Neural progenitor cell (in vitro differentiated cells): Measurements from ENCODE around the gene ARL3. TPM values are rescaled to one million over a fixed set of nuclear protein-coding genes. Genes with fewer than 3 reads are reported as not detected.

Experiments
- DNase-seq: peaks from one replicate; pipeline ENCODE4 v3.0.0-alpha.2; 2016; ENCODE audit warnings: low spot score
- H2AFZ ChIP-seq: fragments of 200-600 bp; sonication (generic); replicated peaks from 2 replicates; pipeline ENCODE4 v1.6.1; 2016; ENCODE audit warnings: antibody characterized with exemption
- H3F3A ChIP-seq: fragments of 200-600 bp; sonication (generic); 2 replicates; pipeline ENCODE4 v1.6.1; 2016; ENCODE audit warnings: antibody characterized with exemption, low read depth
- H3K27ac ChIP-seq: fragments of 200-600 bp; sonication (generic); 2 replicates; pipeline ENCODE4 v1.5.1; 2016; ENCODE audit warnings: mild to moderate bottlenecking
- H3K27me3 ChIP-seq: fragments of 200-600 bp; sonication (generic); 2 replicates; pipeline ENCODE4 v1.6.1; 2016; ENCODE audit warnings: mild to moderate bottlenecking, moderate library complexity
- H3K36me3 ChIP-seq: fragments of 200-600 bp; sonication (generic); 2 replicates; pipeline ENCODE4 v1.5.1; 2016
- H3K4me1 ChIP-seq: fragments of 200-600 bp; sonication (generic); 2 replicates; pipeline ENCODE4 v1.6.1; 2016; ENCODE audit warnings: mixed run types
- H3K4me2 ChIP-seq: fragments of 200-600 bp; sonication (generic); 2 replicates; pipeline ENCODE4 v1.6.1; 2016
- H3K4me3 ChIP-seq: fragments of 200-600 bp; sonication (generic); 2 replicates; pipeline ENCODE4 v1.5.1; 2016
- H3K79me2 ChIP-seq: fragments of 200-600 bp; sonication (generic); 2 replicates; pipeline ENCODE4 v1.6.1; 2016; ENCODE audit warnings: low read depth
- H3K9ac ChIP-seq: fragments of 200-600 bp; sonication (generic); 2 replicates; pipeline ENCODE4 v1.6.1; 2016
- H3K9me3 ChIP-seq: fragments of 200-600 bp; sonication (generic); 2 replicates; pipeline ENCODE4 v1.5.1; 2016; ENCODE audit warnings: low read depth
- H4K20me1 ChIP-seq: fragments of 200-600 bp; sonication (generic); 2 replicates; pipeline ENCODE4 v1.6.1; 2016; ENCODE audit warnings: low read depth
- H3K27ac Mint-ChIP-seq: 3 replicates; pipeline ENCODE4 v1.8.0; 2021; ENCODE audit warnings: mixed read lengths
- H3K27me3 Mint-ChIP-seq: 2 replicates; pipeline ENCODE4 v1.8.0; 2022; ENCODE audit warnings: low read depth, mild to moderate bottlenecking, inconsistent platforms, moderate library complexity, mixed read lengths; ENCODE audit not compliant: insufficient read depth
- H3K36me3 Mint-ChIP-seq: 3 replicates; pipeline ENCODE4 v1.8.0; 2021; ENCODE audit warnings: mixed read lengths
- H3K4me1 Mint-ChIP-seq: 3 replicates; pipeline ENCODE4 v1.8.0; 2021; ENCODE audit warnings: mixed read lengths
- H3K4me3 Mint-ChIP-seq: 3 replicates; pipeline ENCODE4 v1.8.0; 2021; ENCODE audit warnings: mild to moderate bottlenecking, moderate library complexity, mixed read lengths
- H3K9me3 Mint-ChIP-seq: 3 replicates; pipeline ENCODE4 v1.8.0; 2020; ENCODE audit warnings: mixed read lengths
- EZH2 ChIP-seq: fragments of 200-600 bp; sonication (generic); IDR thresholded peaks from 2 replicates; pipeline ENCODE4 v1.6.1; 2017; ENCODE audit warnings: antibody characterized with exemption, mild to moderate bottlenecking, moderate library complexity
- EZH2phosphoT487 ChIP-seq: fragments of 200-600 bp; sonication (generic); IDR thresholded peaks from 2 replicates; pipeline ENCODE4 v1.6.1; 2017; ENCODE audit warnings: antibody characterized with exemption
- total RNA-seq: library from RNA; depleted of rRNA; stranded (reverse); fragments of >200 nt; gene quantifications from 2 replicates; pipeline ENCODE4 v1.2.3, GENCODE V29; 2015; ENCODE audit warnings: low replicate concordance
- TF ChIP-seq, protein P1 (sequence below): fragments of 200-600 bp; sonication (generic); IDR thresholded peaks from 2 replicates; pipeline ENCODE4 v1.5.1; 2017; ENCODE audit warnings: antibody characterized with exemption, mild to moderate bottlenecking

ARL3 gene
- total RNA-seq, 1 donor from 2014 or later, result 29.7 TPM

DNA sequence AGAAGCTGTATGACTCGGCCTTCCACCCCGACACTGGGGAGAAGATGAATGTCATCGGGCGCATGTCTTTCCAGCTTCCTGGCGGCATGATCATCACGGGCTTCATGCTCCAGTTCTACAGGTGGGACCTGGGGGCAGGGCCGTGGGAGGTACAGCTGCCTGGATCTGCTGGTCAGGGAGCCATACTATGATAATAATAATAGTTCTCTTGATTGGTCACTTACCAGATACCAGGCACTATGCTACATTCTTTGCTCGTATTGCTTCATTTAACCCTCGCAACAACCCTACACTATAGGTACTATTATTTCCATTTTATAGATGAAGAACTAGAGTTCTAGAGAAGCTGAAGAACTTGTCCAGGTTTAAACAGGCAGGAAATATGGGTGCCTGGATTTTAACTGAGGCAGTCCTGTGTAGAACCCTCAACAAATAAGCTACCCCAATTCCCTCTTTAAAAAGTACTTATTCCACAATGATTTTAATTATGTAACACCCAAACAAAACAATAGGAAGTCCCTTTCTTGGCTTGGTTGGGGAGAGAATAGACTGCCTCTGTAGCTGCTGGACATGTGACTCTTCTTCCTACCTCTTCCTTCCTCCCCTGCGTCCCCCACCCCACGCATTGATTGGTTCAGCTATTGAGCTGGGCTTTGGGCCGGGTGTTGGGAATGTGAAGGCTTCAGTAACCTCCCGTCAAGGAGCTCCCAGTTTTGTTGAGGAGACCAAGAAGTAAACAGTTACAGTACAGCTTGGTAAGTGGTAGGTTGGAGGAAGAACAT, 13.0 kb upstream of the ARL3 start:
- peaks cover 5% of the 10 kb centered on the region for H4K20me1 ChIP-seq
- peaks cover 8% of the 10 kb centered on the region for H3K36me3 ChIP-seq
- H3K4me1 ChIP-seq, result no peaks in the 10 kb centered on the region
- no peak overlapping the region for H3K27ac ChIP-seq
- no peaks in the 10 kb centered on the region for H3K9me3 ChIP-seq
- peaks cover 8% of the 10 kb centered on the region for H3F3A ChIP-seq
- Mint-ChIP-seq H3K4me1 (no peaks in the 10 kb centered on the region), H3K4me3 (no peak overlapping the region), H3K27me3 (no peaks in the 10 kb centered on the region), H3K9me3 (no peaks in the 10 kb centered on the region), H3K36me3 (peaks cover 18% of the 10 kb centered on the region), H3K27ac (peak overlapping the region; percentile 5)
- no peak for DNase-seq
- TF ChIP-seq EZH2 (no peak), EZH2phosphoT487 (no peak)
- TF ChIP-seq, protein P1, sequence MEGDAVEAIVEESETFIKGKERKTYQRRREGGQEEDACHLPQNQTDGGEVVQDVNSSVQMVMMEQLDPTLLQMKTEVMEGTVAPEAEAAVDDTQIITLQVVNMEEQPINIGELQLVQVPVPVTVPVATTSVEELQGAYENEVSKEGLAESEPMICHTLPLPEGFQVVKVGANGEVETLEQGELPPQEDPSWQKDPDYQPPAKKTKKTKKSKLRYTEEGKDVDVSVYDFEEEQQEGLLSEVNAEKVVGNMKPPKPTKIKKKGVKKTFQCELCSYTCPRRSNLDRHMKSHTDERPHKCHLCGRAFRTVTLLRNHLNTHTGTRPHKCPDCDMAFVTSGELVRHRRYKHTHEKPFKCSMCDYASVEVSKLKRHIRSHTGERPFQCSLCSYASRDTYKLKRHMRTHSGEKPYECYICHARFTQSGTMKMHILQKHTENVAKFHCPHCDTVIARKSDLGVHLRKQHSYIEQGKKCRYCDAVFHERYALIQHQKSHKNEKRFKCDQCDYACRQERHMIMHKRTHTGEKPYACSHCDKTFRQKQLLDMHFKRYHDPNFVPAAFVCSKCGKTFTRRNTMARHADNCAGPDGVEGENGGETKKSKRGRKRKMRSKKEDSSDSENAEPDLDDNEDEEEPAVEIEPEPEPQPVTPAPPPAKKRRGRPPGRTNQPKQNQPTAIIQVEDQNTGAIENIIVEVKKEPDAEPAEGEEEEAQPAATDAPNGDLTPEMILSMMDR, result no peak
- H3K4me3 ChIP-seq, result no peak overlapping the region
- H2AFZ ChIP-seq, result no peak overlapping the region
- no peaks in the 10 kb centered on the region for H3K27me3 ChIP-seq
- H3K9ac ChIP-seq, result no peak overlapping the region
- H3K4me2 ChIP-seq, result no peak overlapping the region
- H3K79me2 ChIP-seq, result peaks cover 30% of the 10 kb centered on the region

DNA sequence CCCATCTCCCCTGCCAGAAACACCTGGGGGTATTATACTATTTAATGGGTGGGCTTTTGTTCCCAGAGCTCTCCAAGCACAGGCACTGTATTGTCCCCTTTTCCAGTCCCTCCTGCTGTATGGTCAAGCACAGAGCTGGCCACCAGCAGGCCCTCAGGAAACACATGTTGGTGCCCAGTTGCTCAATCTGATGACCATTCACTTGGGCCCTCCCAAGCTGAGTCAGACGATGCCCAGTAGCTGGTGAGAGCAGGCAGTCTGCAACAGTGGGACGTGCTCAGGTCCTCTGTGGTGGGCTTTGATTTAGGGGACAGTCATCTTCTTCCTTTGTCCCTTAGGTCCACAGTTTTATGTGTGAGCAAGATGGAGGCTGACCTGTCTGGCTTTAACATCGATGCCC, 12.1 kb upstream of the ARL3 start:
- Histone ChIP-seq H3K9ac (no peak overlapping the region), H2AFZ (no peak overlapping the region), H3K27me3 (no peaks in the 10 kb centered on the region), H3K4me1 (no peaks in the 10 kb centered on the region), H3F3A (peaks cover 15% of the 10 kb centered on the region), H3K4me3 (no peak overlapping the region), H3K9me3 (no peaks in the 10 kb centered on the region), H3K4me2 (no peak overlapping the region), H3K79me2 (peaks cover 39% of the 10 kb centered on the region), H4K20me1 (peaks cover 5% of the 10 kb centered on the region), H3K27ac (no peak overlapping the region), H3K36me3 (peaks cover 8% of the 10 kb centered on the region)
- no peaks in the 10 kb centered on the region for H3K9me3 Mint-ChIP-seq
- no peak overlapping the region for H3K27ac Mint-ChIP-seq
- peaks cover 3% of the 10 kb centered on the region for H3K4me1 Mint-ChIP-seq
- H3K4me3 Mint-ChIP-seq, result no peak overlapping the region
- H3K27me3 Mint-ChIP-seq, result no peaks in the 10 kb centered on the region
- TF ChIP-seq, protein P1, result no peak
- TF ChIP-seq EZH2phosphoT487 (no peak), EZH2 (no peak)
- H3K36me3 Mint-ChIP-seq, result peaks cover 16% of the 10 kb centered on the region
- DNase-seq, result no peak

- no peak overlapping the region for H3K4me2 ChIP-seq
- peak overlapping the region; percentile 21 for H3K27ac Mint-ChIP-seq
- H3K36me3 Mint-ChIP-seq, result peaks cover 20% of the 10 kb centered on the region
- no peak for DNase-seq
- H2AFZ ChIP-seq, result no peak overlapping the region
- TF ChIP-seq, protein P1, result no peak
- no peak for TF ChIP-seq EZH2phosphoT487
- no peak for TF ChIP-seq EZH2
- H3K36me3 ChIP-seq, result peaks cover 8% of the 10 kb centered on the region
- no peak overlapping the region for H3K27ac ChIP-seq
- peaks cover 5% of the 10 kb centered on the region for H4K20me1 ChIP-seq
- H3K4me3 Mint-ChIP-seq, result peak overlapping the region; percentile 12
- H3K4me1 ChIP-seq, result peaks cover 4% of the 10 kb centered on the region
- no peak overlapping the region for H3K4me3 ChIP-seq
- H3K9me3 ChIP-seq, result no peaks in the 10 kb centered on the region
- no peaks in the 10 kb centered on the region for H3K9me3 Mint-ChIP-seq
- H3F3A ChIP-seq, result peaks cover 18% of the 10 kb centered on the region
- no peak overlapping the region for H3K9ac ChIP-seq
- H3K27me3 ChIP-seq, result no peaks in the 10 kb centered on the region
- H3K79me2 ChIP-seq, result peaks cover 62% of the 10 kb centered on the region
- peaks cover 13% of the 10 kb centered on the region for H3K4me1 Mint-ChIP-seq
- no peaks in the 10 kb centered on the region for H3K27me3 Mint-ChIP-seq
Measured at GRCh38 chr10:102723989-102724388, 9.8 kb upstream of the ARL3 start.
